Adrenal gland (tissue), 5 donors: ENCODE data around the gene TDRD12.
A peak's percentile ranks its signal among the peaks of the same experiment; 100 is the strongest.

Experiments
- POLR2A ChIP-seq, 2 donors: fragments of 450-650 bp; IDR thresholded peaks; one replicate each; pipeline ENCODE4 v1.6.1; 2017; ENCODE audit warnings: antibody characterized with exemption in 2 of 2, mild to moderate bottlenecking in 2 of 2, moderate library complexity in 1 of 2
- TF ChIP-seq, protein P1 (sequence below), 6 experiments: fragments of 450-650 bp in 4 of 6; fragments of 200-600 bp in 2 of 6; sonication (generic) in 1 of 6; IDR thresholded peaks; 1 replicate in 5 of 6; 2 replicates in 1 of 6; pipeline versions ENCODE4 v1.5.1 to v1.8.0; 2016 to 2021; ENCODE audit warnings: antibody characterized with exemption in 6 of 6, mild to moderate bottlenecking in 2 of 6, moderate library complexity in 1 of 6
- donor health status: DM: no; HTN: no; CAD: no.

GRCh38 chr19:32674931-32675719, 44.4 kb upstream of the TDRD12 start, which contains the start of gene ANKRD27:
- TF ChIP-seq, protein P1, sequence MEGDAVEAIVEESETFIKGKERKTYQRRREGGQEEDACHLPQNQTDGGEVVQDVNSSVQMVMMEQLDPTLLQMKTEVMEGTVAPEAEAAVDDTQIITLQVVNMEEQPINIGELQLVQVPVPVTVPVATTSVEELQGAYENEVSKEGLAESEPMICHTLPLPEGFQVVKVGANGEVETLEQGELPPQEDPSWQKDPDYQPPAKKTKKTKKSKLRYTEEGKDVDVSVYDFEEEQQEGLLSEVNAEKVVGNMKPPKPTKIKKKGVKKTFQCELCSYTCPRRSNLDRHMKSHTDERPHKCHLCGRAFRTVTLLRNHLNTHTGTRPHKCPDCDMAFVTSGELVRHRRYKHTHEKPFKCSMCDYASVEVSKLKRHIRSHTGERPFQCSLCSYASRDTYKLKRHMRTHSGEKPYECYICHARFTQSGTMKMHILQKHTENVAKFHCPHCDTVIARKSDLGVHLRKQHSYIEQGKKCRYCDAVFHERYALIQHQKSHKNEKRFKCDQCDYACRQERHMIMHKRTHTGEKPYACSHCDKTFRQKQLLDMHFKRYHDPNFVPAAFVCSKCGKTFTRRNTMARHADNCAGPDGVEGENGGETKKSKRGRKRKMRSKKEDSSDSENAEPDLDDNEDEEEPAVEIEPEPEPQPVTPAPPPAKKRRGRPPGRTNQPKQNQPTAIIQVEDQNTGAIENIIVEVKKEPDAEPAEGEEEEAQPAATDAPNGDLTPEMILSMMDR (IDR thresholded peaks at IDR 0.05) = no peak
- TF ChIP-seq POLR2A (IDR thresholded peaks at IDR 0.05) = peak; percentile 25 to 44
